ENCODE measurements around the gene FSD1L.

Gene FSD1L

DNA sequence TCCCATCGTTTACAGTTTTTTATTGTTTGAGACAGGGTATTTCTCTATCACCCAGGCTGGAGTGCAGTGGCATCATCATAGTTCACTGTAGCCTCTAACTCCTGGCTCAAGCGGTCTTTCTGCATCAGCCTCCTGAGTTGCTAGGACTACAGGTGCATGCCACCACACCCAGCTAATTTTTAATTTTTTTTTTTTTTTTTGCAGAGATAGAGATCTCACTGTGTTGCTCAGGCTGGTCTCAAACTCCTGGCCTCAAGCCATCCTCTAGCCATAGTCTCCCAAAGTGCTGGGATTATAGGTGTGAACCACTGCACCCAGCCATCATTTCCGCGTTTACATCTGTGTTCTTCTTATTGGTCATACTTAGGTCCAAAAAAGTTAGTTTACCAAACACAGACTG, 53.6 kb downstream of the FSD1L start:
- TF ChIP-seq, protein P1, sequence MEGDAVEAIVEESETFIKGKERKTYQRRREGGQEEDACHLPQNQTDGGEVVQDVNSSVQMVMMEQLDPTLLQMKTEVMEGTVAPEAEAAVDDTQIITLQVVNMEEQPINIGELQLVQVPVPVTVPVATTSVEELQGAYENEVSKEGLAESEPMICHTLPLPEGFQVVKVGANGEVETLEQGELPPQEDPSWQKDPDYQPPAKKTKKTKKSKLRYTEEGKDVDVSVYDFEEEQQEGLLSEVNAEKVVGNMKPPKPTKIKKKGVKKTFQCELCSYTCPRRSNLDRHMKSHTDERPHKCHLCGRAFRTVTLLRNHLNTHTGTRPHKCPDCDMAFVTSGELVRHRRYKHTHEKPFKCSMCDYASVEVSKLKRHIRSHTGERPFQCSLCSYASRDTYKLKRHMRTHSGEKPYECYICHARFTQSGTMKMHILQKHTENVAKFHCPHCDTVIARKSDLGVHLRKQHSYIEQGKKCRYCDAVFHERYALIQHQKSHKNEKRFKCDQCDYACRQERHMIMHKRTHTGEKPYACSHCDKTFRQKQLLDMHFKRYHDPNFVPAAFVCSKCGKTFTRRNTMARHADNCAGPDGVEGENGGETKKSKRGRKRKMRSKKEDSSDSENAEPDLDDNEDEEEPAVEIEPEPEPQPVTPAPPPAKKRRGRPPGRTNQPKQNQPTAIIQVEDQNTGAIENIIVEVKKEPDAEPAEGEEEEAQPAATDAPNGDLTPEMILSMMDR (conservative IDR thresholded peaks at IDR 0.05; ENCODE audit: low read depth, low read length), result no peak
- no peak overlapping the region for H3K4me3 ChIP-seq (ENCODE audit: low read depth, low read length)
- no peak for DNase-seq (ENCODE audit: low read depth)

DNA sequence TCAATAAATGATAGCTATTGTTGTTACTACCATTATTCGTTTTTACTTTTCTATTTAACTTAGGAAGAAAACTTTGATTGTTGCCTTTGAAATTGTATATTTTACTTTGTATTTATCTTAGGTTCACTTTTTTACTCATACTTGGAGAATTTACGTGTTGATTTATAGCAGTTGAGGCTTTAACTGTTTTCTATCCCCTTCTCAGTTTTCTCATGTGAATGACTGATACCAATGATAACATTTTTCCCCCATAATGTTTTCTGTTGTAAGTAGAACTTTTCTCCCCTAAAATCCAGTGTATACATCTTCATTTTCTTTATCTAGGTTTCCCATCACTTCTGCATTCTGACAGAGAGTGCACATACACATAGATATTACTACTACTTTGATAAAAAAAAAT, 54.4 kb downstream of the FSD1L start:
- TF ChIP-seq, protein P1 (conservative IDR thresholded peaks at IDR 0.05; ENCODE audit: low read depth, low read length), result no peak
- H3K4me3 ChIP-seq (ENCODE audit: low read depth, low read length), result no peak overlapping the region
- DNase-seq (ENCODE audit: low read depth), result no peak

DNA sequence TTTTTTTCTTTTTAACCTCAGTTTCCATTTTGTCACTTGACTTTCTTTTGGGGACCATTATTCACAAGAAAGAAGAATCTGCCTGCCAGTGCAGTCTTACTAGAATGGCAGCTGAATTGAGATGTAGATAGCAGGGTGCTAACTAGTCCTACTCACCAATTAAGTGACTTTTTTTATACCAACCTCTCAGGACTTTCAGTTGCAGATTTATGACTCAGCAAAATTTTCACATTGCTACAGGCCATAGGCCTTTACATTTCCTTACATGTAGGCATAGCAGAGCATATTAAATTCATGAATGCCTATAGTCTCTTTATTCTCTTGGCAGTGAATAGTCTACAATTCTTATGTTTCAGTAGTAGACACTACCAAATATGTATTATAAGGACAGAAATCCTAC, 56.0 kb downstream of the FSD1L start:
- H3K4me3 ChIP-seq (ENCODE audit: low read depth, low read length), result no peak overlapping the region
- TF ChIP-seq, protein P1 (conservative IDR thresholded peaks at IDR 0.05; ENCODE audit: low read depth, low read length), result no peak
- peak; percentile 40 for DNase-seq (ENCODE audit: low read depth)

GRCh38 chr9:105507096-105507790, 59.4 kb downstream of the FSD1L start:
- H3K4me3 ChIP-seq (ENCODE audit: low read depth, low read length), result no peak overlapping the region
- DNase-seq (ENCODE audit: low read depth), result no peak
- TF ChIP-seq, protein P1 (conservative IDR thresholded peaks at IDR 0.05; ENCODE audit: low read depth, low read length), result no peak

- no peak for DNase-seq (ENCODE audit: low read depth)
- H3K4me3 ChIP-seq (ENCODE audit: low read depth, low read length), result no peak overlapping the region
- TF ChIP-seq, protein P1 (conservative IDR thresholded peaks at IDR 0.05; ENCODE audit: low read depth, low read length), result no peak
Measured at GRCh38 chr9:105508530-105508929, 60.7 kb downstream of the FSD1L start.

DNA sequence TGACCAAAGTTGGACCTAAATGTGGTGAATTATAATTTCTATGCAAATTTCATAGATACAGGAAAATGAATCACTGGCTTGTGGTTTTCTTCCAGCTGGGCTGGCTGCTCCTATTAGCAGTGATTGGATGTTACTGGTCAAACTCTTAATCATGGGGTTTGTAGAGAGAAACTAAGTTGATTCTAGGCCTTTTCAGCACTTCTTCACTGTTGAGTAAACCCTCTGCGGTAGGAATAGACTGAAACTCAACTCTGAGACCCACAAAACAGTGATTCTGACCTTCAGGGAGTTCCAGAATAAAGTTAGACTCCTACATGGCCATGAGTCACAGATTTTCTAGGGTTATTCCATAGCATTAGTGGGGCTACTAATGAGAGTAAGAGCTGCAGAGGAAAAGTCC, 62.2 kb downstream of the FSD1L start:
- TF ChIP-seq, protein P1 (conservative IDR thresholded peaks at IDR 0.05; ENCODE audit: low read depth, low read length), result no peak
- H3K4me3 ChIP-seq (ENCODE audit: low read depth, low read length), result no peak overlapping the region
- peak; percentile 95 for DNase-seq (ENCODE audit: low read depth)

DNA sequence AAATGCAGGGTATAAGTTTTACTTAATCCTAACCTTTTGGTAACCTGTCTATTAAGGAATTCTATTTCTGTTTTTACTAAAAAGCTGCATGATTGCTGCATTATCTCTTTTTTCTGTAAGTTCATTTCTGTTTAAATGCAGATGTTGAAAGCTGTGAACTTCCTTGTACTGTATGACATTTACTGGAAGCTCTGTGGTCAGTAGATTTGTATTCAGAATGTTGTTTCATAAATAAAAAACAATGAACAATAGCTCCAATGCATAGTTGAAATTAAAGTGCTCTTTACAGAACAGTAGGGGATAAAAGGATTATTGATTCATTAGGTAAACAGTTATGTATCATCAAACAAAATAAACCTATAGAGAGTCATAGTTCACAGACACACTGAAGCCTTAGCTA, 63.6 kb downstream of the FSD1L start:
- H3K4me3 ChIP-seq (ENCODE audit: low read depth, low read length), result no peak overlapping the region
- DNase-seq (ENCODE audit: low read depth), result no peak
- TF ChIP-seq, protein P1 (conservative IDR thresholded peaks at IDR 0.05; ENCODE audit: low read depth, low read length), result no peak

All from choroid plexus epithelial cell (primary cell).